Activated gamma-delta T cell treated with anti-CD3 and anti-CD28 coated beads, Interleukin-2, amount 50 U/mL, for 16 hours (primary cell): ENCODE data around the gene SP100.

Source experiments
- DNase-seq: peaks from one replicate; pipeline ENCODE4 v3.0.0-alpha.2; 2020; ENCODE audit warnings: low read depth

The SP100 gene

GRCh38 chr2:230552181-230552580, 136.2 kb downstream of the SP100 start:
- DNase-seq = no peak

- DNase-seq = no peak
These were observed 141.1 kb downstream of the SP100 start for GRCh38 chr2:230557065-230557464.

- no peak for DNase-seq
These were observed 149.1 kb downstream of the SP100 start for GRCh38 chr2:230564805-230565779.

- DNase-seq = no peak
These were observed 153.3 kb downstream of the SP100 start for GRCh38 chr2:230569298-230569697.

- no peak for DNase-seq
These were observed 155.0 kb downstream of the SP100 start for GRCh38 chr2:230570987-230571386.

- peak; percentile 41 for DNase-seq
These were observed 159.8 kb downstream of the SP100 start for GRCh38 chr2:230575642-230576324.

GRCh38 chr2:230577114-230577513, 161.1 kb downstream of the SP100 start:
- DNase-seq = no peak

GRCh38 chr2:230578106-230578505, 162.1 kb downstream of the SP100 start:
- DNase-seq = no peak

GRCh38 chr2:230582851-230583283, 166.9 kb downstream of the SP100 start:
- DNase-seq = no peak

- no peak for DNase-seq
These were observed 167.6 kb downstream of the SP100 start for GRCh38 chr2:230583581-230583980.

- DNase-seq = no peak
These were observed 170.5 kb downstream of the SP100 start for GRCh38 chr2:230586328-230586982.

GRCh38 chr2:230589025-230589424, 173.0 kb downstream of the SP100 start:
- no peak for DNase-seq

- no peak for DNase-seq
These were observed 173.6 kb downstream of the SP100 start for GRCh38 chr2:230589497-230590015.

GRCh38 chr2:230590333-230590732, 174.3 kb downstream of the SP100 start:
- no peak for DNase-seq

GRCh38 chr2:230591850-230592249, 175.8 kb downstream of the SP100 start:
- DNase-seq = no peak

GRCh38 chr2:230592775-230593174, 176.8 kb downstream of the SP100 start:
- DNase-seq = no peak
